ENCODE results near the gene SCYL2. TPM values are rescaled to one million over a fixed set of nuclear protein-coding genes. Genes with fewer than 3 reads are reported as not detected.

SCYL2 gene
- total RNA-seq, 4 donors from 2014 or later: 47.8 to 68.8 (median 54.9) TPM

GRCh38 chr12:100388382-100388781 lies 121.4 kb downstream of the SCYL2 start:
- H3K27ac ChIP-seq: no peak overlapping the region
- intact Hi-C loops (cut with DNase I): no loop called here
- no peak overlapping the region for H3K4me3 ChIP-seq (replicated peaks in 1 of 3)
- H3K36me3 ChIP-seq: no peaks in the 10 kb centered on the region
- no peaks in the 10 kb centered on the region for H3K4me1 ChIP-seq
- no peak for TF ChIP-seq POLR2A (IDR thresholded peaks at IDR 0.05)
- TF ChIP-seq CTCF (IDR thresholded peaks at IDR 0.05): no peak
- H3K27me3 ChIP-seq: no peaks in the 10 kb centered on the region
- WGBS, 2 donors: 86 to 89% methylated on average over 5 of the region's 5 CpGs
- no peaks in the 10 kb centered on the region for H3K9me3 ChIP-seq
- no peak for DNase-seq

Small RNA genes within 50 kb of the gene (small RNA-seq; reads per million reads assigned to genes)
- gene RF00019: not detected

Other genes with a start within 250 kb of the SCYL2 start
- 10 to 100 TPM; 27.5 to 41.0 (median 38.9) TPM for gene BLTP3B, start 124.3 kb upstream of the SCYL2 start, total RNA-seq
- 10 to 100 TPM; 14.4 to 18.8 (median 16.7) TPM for gene ACTR6, start 66.4 kb upstream of the SCYL2 start, total RNA-seq
- 10 to 100 TPM in 1 of 4 donors, 1 to 10 TPM in 1, under 1 TPM in 2; 0.79 to 16.3 (median 1.7) TPM for gene DEPDC4, start 98 bp upstream of the SCYL2 start, total RNA-seq
- gene SLC17A8, start 89.9 kb downstream of the SCYL2 start, total RNA-seq: not detected
- gene NR1H4, start 206.7 kb downstream of the SCYL2 start, total RNA-seq: not detected

Measured in thyroid gland (tissue), 4 donors.